Measurements from ENCODE around the gene CLSTN2. TPM values are rescaled to one million over a fixed set of nuclear protein-coding genes. Genes with fewer than 3 reads are reported as not detected.

Gene CLSTN2
- total and polyA plus RNA-seq, 4 donors, result 0.09 to 2.2 (median 0.55) TPM

DNA sequence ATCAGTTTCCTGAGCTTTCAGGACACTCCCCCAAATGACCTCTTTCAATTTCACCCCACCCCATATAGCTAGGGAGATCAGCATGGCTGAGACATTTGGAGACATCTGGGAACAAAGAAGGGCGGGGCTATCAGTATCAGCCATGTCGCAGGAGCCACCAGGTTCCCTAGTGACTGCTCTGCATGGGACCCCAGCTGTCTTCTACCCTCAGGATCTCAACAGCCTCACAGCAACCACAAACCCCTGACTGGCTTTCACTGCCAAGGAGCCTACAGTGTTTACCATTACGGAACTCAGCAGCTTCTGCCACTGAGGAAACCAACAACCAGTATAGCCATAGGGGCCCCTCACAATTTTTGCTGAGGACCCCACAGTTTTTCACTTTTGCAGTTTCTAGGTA is 473.3 kb downstream of the CLSTN2 start:
- no peak for DNase-seq (ENCODE audit: low spot score)
- H3K27ac ChIP-seq (ENCODE audit: low read depth in 1 of 2, low read length in 2 of 2), result no peak overlapping the region
- H3K9ac ChIP-seq (ENCODE audit: low read depth in 1 of 2, low read length in 2 of 2), result no peak overlapping the region
- WGBS, result 84% methylated on average over 3 of the region's 3 CpGs
- no peak overlapping the region for H3K4me3 ChIP-seq (ENCODE audit: low read depth in 1 of 3, low read length in 3 of 3)
- no peaks in the 10 kb centered on the region for H3K36me3 ChIP-seq (ENCODE audit: control insufficient read depth in 4 of 4, insufficient read depth in 3 of 4, low read depth in 1 of 4, low read length in 3 of 4)
- peaks cover 0 to 3% (median 0%) of the 10 kb centered on the region in 4 donors for H3K9me3 ChIP-seq (ENCODE audit: control insufficient read depth in 4 of 4, low read length in 3 of 4)
- H3K27me3 ChIP-seq (ENCODE audit: control insufficient read depth in 4 of 4, insufficient read depth in 4 of 4, low read length in 3 of 4), result no peaks in the 10 kb centered on the region
- no peak for TF ChIP-seq YY1 (IDR thresholded peaks at IDR 0.05)
- no peak for TF ChIP-seq SP1 (IDR thresholded peaks at IDR 0.05)
- no peak for TF ChIP-seq RAD21 (IDR thresholded peaks at IDR 0.05)
- TF ChIP-seq, protein P1, sequence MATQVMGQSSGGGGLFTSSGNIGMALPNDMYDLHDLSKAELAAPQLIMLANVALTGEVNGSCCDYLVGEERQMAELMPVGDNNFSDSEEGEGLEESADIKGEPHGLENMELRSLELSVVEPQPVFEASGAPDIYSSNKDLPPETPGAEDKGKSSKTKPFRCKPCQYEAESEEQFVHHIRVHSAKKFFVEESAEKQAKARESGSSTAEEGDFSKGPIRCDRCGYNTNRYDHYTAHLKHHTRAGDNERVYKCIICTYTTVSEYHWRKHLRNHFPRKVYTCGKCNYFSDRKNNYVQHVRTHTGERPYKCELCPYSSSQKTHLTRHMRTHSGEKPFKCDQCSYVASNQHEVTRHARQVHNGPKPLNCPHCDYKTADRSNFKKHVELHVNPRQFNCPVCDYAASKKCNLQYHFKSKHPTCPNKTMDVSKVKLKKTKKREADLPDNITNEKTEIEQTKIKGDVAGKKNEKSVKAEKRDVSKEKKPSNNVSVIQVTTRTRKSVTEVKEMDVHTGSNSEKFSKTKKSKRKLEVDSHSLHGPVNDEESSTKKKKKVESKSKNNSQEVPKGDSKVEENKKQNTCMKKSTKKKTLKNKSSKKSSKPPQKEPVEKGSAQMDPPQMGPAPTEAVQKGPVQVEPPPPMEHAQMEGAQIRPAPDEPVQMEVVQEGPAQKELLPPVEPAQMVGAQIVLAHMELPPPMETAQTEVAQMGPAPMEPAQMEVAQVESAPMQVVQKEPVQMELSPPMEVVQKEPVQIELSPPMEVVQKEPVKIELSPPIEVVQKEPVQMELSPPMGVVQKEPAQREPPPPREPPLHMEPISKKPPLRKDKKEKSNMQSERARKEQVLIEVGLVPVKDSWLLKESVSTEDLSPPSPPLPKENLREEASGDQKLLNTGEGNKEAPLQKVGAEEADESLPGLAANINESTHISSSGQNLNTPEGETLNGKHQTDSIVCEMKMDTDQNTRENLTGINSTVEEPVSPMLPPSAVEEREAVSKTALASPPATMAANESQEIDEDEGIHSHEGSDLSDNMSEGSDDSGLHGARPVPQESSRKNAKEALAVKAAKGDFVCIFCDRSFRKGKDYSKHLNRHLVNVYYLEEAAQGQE (IDR thresholded peaks at IDR 0.05), result no peak
- TF ChIP-seq ZBTB33 (IDR thresholded peaks at IDR 0.05), result no peak
- TF ChIP-seq, protein P2, sequence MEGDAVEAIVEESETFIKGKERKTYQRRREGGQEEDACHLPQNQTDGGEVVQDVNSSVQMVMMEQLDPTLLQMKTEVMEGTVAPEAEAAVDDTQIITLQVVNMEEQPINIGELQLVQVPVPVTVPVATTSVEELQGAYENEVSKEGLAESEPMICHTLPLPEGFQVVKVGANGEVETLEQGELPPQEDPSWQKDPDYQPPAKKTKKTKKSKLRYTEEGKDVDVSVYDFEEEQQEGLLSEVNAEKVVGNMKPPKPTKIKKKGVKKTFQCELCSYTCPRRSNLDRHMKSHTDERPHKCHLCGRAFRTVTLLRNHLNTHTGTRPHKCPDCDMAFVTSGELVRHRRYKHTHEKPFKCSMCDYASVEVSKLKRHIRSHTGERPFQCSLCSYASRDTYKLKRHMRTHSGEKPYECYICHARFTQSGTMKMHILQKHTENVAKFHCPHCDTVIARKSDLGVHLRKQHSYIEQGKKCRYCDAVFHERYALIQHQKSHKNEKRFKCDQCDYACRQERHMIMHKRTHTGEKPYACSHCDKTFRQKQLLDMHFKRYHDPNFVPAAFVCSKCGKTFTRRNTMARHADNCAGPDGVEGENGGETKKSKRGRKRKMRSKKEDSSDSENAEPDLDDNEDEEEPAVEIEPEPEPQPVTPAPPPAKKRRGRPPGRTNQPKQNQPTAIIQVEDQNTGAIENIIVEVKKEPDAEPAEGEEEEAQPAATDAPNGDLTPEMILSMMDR (IDR thresholded peaks at IDR 0.05; ENCODE audit: low read depth, low read length, missing input control), result no peak
- no peak for TF ChIP-seq GABPA (IDR thresholded peaks at IDR 0.05 in 1 of 2, conservative IDR thresholded peaks at IDR 0.05 in 1 of 2)
- TF ChIP-seq TAF1 (conservative IDR thresholded peaks at IDR 0.05), result no peak
- no peak for TF ChIP-seq NR2F2 (IDR thresholded peaks at IDR 0.05)
- TF ChIP-seq ATF3 (IDR thresholded peaks at IDR 0.05), result no peak
- no peak for TF ChIP-seq FOXA1 (IDR thresholded peaks at IDR 0.05)
- TF ChIP-seq HNF4A (conservative IDR thresholded peaks at IDR 0.05), result no peak
- no peak for TF ChIP-seq HNF4G (IDR thresholded peaks at IDR 0.05)
- no peak for TF ChIP-seq MAX (IDR thresholded peaks at IDR 0.05)
- TF ChIP-seq EGR1 (IDR thresholded peaks at IDR 0.05; ENCODE audit: low read depth in 2 of 2), result no peak
- no peak for TF ChIP-seq FOXA2 (IDR thresholded peaks at IDR 0.05)
- no peaks in the 10 kb centered on the region for H3K4me1 ChIP-seq (ENCODE audit: control insufficient read depth in 4 of 4, insufficient read depth in 4 of 4, low read length in 3 of 4)

GRCh38 chr3:140416666-140417065 is 481.7 kb downstream of the CLSTN2 start:
- no peak overlapping the region for H3K4me3 ChIP-seq (ENCODE audit: low read depth in 1 of 3, low read length in 3 of 3)
- no peaks in the 10 kb centered on the region for H3K36me3 ChIP-seq (ENCODE audit: control insufficient read depth in 4 of 4, insufficient read depth in 3 of 4, low read depth in 1 of 4, low read length in 3 of 4)
- H3K9me3 ChIP-seq (ENCODE audit: control insufficient read depth in 4 of 4, low read length in 3 of 4), result no peaks in the 10 kb centered on the region
- no peak overlapping the region for H3K27ac ChIP-seq (ENCODE audit: low read depth in 1 of 2, low read length in 2 of 2)
- no peaks in the 10 kb centered on the region for H3K27me3 ChIP-seq (ENCODE audit: control insufficient read depth in 4 of 4, insufficient read depth in 4 of 4, low read length in 3 of 4)
- WGBS, result 69% methylated on average over 3 of the region's 3 CpGs
- no peak overlapping the region for H3K9ac ChIP-seq (ENCODE audit: low read depth in 1 of 2, low read length in 2 of 2)
- peaks cover 0 to 6% (median 2%) of the 10 kb centered on the region in 4 donors for H3K4me1 ChIP-seq (ENCODE audit: control insufficient read depth in 4 of 4, insufficient read depth in 4 of 4, low read length in 3 of 4)
- no peak for DNase-seq (ENCODE audit: low spot score)
- TF ChIP-seq HNF4A (conservative IDR thresholded peaks at IDR 0.05) (no peak), FOXA2 (IDR thresholded peaks at IDR 0.05) (no peak), EGR1 (IDR thresholded peaks at IDR 0.05; ENCODE audit: low read depth in 2 of 2) (no peak), MAX (IDR thresholded peaks at IDR 0.05) (no peak), ATF3 (IDR thresholded peaks at IDR 0.05) (no peak), FOXA1 (IDR thresholded peaks at IDR 0.05) (no peak), SP1 (IDR thresholded peaks at IDR 0.05) (no peak), GABPA (IDR thresholded peaks at IDR 0.05 in 1 of 2, conservative IDR thresholded peaks at IDR 0.05 in 1 of 2) (no peak), NR2F2 (IDR thresholded peaks at IDR 0.05) (no peak), RAD21 (IDR thresholded peaks at IDR 0.05) (no peak)
- TF ChIP-seq, protein P1 (IDR thresholded peaks at IDR 0.05), result no peak
- TF ChIP-seq, protein P2 (IDR thresholded peaks at IDR 0.05; ENCODE audit: low read depth, low read length, missing input control), result no peak
